ENCODE measurements around the gene MYO19. TPM values are rescaled to one million over a fixed set of nuclear protein-coding genes. Genes with fewer than 3 reads are reported as not detected.
"Not testable (repeated sequence)": the region's sequence is repeated elsewhere in the genome, so short reads cannot be mapped to it uniquely, and the experiment has no call there.

Gene MYO19
- total RNA-seq, 1 donor, result 51.4 TPM

DNA sequence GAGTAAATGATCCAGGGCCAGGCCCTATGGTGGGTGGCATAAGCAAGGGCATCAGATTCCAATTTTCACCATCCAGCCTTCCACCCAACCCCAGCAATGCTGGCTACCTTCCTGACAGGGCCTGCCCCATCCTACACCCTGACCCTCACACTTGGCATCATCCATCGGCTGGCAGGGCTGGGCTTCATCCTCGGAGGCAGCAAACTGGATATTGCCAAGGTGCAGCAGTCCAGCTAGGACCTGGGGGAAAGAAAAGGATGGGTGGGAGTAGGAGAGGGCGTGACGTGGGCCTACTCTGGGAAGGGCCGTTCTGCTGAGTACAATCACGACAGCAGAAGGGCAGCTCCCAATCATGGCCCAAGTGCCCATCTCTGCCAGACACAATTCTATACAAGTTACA is 23.5 kb downstream of the MYO19 start:
- Histone ChIP-seq H3K36me3 (ENCODE audit: insufficient read depth, low read length) (peaks cover 24% of the 10 kb centered on the region), H4K20me1 (ENCODE audit: insufficient read depth, low read length) (no peaks in the 10 kb centered on the region), H3K4me1 (ENCODE audit: insufficient read depth, low read length) (no peaks in the 10 kb centered on the region), H2AFZ (ENCODE audit: low read length) (no peak overlapping the region), H3K4me2 (ENCODE audit: insufficient read depth, low read length) (no peak overlapping the region), H3K4me3 (ENCODE audit: insufficient read depth, low read length) (no peak overlapping the region), H3K9me3 (ENCODE audit: low read depth, low read length) (no peaks in the 10 kb centered on the region), H3K27me3 (ENCODE audit: insufficient read depth, low read length) (no peaks in the 10 kb centered on the region), H3K79me2 (ENCODE audit: insufficient read depth, low read length) (no peaks in the 10 kb centered on the region), H3K27ac (ENCODE audit: low read depth, low read length) (no peak overlapping the region)
- DNase-seq (ENCODE audit: insufficient read length, low spot score, missing footprints), result no peak
- TF ChIP-seq, protein P1, sequence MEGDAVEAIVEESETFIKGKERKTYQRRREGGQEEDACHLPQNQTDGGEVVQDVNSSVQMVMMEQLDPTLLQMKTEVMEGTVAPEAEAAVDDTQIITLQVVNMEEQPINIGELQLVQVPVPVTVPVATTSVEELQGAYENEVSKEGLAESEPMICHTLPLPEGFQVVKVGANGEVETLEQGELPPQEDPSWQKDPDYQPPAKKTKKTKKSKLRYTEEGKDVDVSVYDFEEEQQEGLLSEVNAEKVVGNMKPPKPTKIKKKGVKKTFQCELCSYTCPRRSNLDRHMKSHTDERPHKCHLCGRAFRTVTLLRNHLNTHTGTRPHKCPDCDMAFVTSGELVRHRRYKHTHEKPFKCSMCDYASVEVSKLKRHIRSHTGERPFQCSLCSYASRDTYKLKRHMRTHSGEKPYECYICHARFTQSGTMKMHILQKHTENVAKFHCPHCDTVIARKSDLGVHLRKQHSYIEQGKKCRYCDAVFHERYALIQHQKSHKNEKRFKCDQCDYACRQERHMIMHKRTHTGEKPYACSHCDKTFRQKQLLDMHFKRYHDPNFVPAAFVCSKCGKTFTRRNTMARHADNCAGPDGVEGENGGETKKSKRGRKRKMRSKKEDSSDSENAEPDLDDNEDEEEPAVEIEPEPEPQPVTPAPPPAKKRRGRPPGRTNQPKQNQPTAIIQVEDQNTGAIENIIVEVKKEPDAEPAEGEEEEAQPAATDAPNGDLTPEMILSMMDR (IDR thresholded peaks at IDR 0.05; ENCODE audit: extremely low read depth, low read depth, low read length), result no peak

DNA sequence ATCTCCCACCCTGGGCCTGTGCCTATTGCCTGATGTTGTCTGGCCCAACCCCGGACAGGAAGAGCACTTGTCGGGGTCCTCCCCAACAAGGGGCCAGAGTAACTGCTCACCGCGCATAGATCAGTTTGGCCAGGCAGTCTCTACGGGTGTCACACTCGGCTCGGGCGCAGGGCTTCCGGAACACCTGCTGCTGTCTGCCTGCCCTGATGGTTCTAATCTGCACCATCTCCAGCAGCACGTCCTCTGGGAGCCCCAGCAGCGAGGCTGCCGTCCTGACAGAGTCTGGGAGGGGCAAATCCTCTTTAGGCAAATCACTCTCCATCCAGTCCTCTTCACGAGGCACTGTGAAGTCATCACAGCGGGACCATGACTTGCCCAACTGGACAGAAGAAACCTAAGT is 24.0 kb downstream of the MYO19 start:
- no peak overlapping the region for H3K27ac ChIP-seq (ENCODE audit: low read depth, low read length)
- H3K79me2 ChIP-seq (ENCODE audit: insufficient read depth, low read length), result no peaks in the 10 kb centered on the region
- peaks cover 28% of the 10 kb centered on the region for H3K36me3 ChIP-seq (ENCODE audit: insufficient read depth, low read length)
- no peak overlapping the region for H3K4me3 ChIP-seq (ENCODE audit: insufficient read depth, low read length)
- H3K9me3 ChIP-seq (ENCODE audit: low read depth, low read length), result no peaks in the 10 kb centered on the region
- DNase-seq (ENCODE audit: insufficient read length, low spot score, missing footprints), result no peak
- TF ChIP-seq, protein P1 (IDR thresholded peaks at IDR 0.05; ENCODE audit: extremely low read depth, low read depth, low read length), result no peak
- H4K20me1 ChIP-seq (ENCODE audit: insufficient read depth, low read length), result no peaks in the 10 kb centered on the region
- H2AFZ ChIP-seq (ENCODE audit: low read length), result no peak overlapping the region
- no peak overlapping the region for H3K4me2 ChIP-seq (ENCODE audit: insufficient read depth, low read length)
- H3K27me3 ChIP-seq (ENCODE audit: insufficient read depth, low read length), result no peaks in the 10 kb centered on the region
- H3K4me1 ChIP-seq (ENCODE audit: insufficient read depth, low read length), result no peaks in the 10 kb centered on the region

DNA sequence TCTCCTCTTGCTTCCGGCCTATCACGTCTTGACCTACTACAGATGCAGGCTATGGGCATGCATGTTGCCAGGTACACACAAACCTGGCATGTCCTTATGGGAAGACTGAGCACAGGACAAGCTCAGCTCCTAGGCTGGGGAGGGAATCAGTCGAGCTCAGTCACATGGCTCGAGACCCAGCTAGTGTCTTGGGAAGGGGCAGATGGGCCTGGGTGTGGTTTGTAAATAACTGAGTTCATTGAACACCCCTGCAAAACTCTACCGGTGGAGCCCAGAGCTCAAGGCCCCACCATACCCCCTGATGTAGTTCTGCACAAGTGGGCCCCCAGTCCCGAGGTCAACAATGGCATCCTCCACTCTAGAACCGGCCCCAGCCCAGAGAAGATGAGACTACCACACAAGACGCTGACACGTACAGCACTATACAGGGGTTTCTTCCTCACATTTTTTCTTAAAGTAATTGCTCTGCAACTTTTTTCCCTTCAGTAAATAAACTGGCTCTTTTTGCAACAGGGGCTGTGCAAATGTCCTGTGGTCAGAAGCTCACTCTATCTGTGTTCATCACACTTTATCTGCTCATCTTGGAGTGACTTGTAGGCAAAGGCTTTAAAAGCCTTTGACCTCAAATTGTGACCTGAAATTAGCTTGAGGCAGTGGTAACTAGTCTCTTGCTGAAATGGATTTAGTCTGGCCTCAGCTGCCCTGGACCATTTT is 25.2 kb downstream of the MYO19 start:
- Histone ChIP-seq H3K9me3 (ENCODE audit: low read depth, low read length) (no peaks in the 10 kb centered on the region), H3K79me2 (ENCODE audit: insufficient read depth, low read length) (no peaks in the 10 kb centered on the region), H3K27me3 (ENCODE audit: insufficient read depth, low read length) (no peaks in the 10 kb centered on the region), H3K4me3 (ENCODE audit: insufficient read depth, low read length) (no peak overlapping the region), H3K4me1 (ENCODE audit: insufficient read depth, low read length) (no peaks in the 10 kb centered on the region), H4K20me1 (ENCODE audit: insufficient read depth, low read length) (no peaks in the 10 kb centered on the region), H3K27ac (ENCODE audit: low read depth, low read length) (no peak overlapping the region), H3K4me2 (ENCODE audit: insufficient read depth, low read length) (no peak overlapping the region), H3K36me3 (ENCODE audit: insufficient read depth, low read length) (peaks cover 35% of the 10 kb centered on the region), H2AFZ (ENCODE audit: low read length) (no peak overlapping the region)
- TF ChIP-seq, protein P1 (IDR thresholded peaks at IDR 0.05; ENCODE audit: extremely low read depth, low read depth, low read length), result no peak
- DNase-seq (ENCODE audit: insufficient read length, low spot score, missing footprints), result no peak

DNA sequence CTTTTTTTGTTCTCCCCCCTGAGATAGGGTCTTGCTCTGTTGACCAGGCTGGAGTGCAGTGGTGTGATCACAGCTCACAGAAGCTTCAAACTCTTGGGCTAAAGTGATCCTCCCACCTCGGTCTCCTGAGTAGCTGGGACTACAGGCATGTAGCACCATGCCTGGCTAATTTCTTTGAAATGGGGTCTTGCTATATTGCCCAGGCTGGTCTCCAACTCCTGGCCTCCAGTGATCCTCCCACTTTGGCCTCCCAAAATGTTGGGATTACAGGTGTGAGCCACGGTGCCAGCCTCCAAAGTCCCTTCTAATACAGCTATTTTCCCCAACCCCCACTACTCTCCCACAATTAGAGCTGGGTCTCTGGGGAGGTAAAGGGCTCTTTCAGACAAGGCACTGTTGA is 26.2 kb downstream of the MYO19 start:
- H3K4me3 ChIP-seq (ENCODE audit: insufficient read depth, low read length); H3K4me1 ChIP-seq (ENCODE audit: insufficient read depth, low read length); H3K27ac ChIP-seq (ENCODE audit: low read depth, low read length); DNase-seq (ENCODE audit: insufficient read length, low spot score, missing footprints); H2AFZ ChIP-seq (ENCODE audit: low read length); H4K20me1 ChIP-seq (ENCODE audit: insufficient read depth, low read length); H3K9me3 ChIP-seq (ENCODE audit: low read depth, low read length); H3K27me3 ChIP-seq (ENCODE audit: insufficient read depth, low read length); H3K79me2 ChIP-seq (ENCODE audit: insufficient read depth, low read length); H3K4me2 ChIP-seq (ENCODE audit: insufficient read depth, low read length): not testable (repeated sequence)
- H3K36me3 ChIP-seq (ENCODE audit: insufficient read depth, low read length), result peaks cover 42% of the 10 kb centered on the region
